Islet of Langerhans (tissue), 1 donor: ENCODE results near the gene SIM2.

Experiments used
- FAIRE-seq: peaks from one replicate; lab custom pipeline; 2011; peaks lifted over from hg19 to GRCh38; lab: Jason Lieb, UNC

SIM2 gene

GRCh38 chr21:36717976-36718375, 19.1 kb downstream of the SIM2 start:
- FAIRE-seq: no peak

GRCh38 chr21:36718951-36719501, 20.1 kb downstream of the SIM2 start:
- FAIRE-seq: no peak

GRCh38 chr21:36719614-36720013, 20.7 kb downstream of the SIM2 start:
- FAIRE-seq: no peak

GRCh38 chr21:36721817-36722216, 22.9 kb downstream of the SIM2 start:
- no peak for FAIRE-seq

- no peak for FAIRE-seq
Observed at GRCh38 chr21:36722370-36723368, 23.8 kb downstream of the SIM2 start.

GRCh38 chr21:36723371-36723881, 24.5 kb downstream of the SIM2 start:
- FAIRE-seq: no peak

- FAIRE-seq: no peak
Observed at GRCh38 chr21:36724660-36725059, 25.7 kb downstream of the SIM2 start.

GRCh38 chr21:36725793-36726386, 27.0 kb downstream of the SIM2 start:
- FAIRE-seq: no peak

- no peak for FAIRE-seq
Observed at GRCh38 chr21:36727866-36728265, 29.0 kb downstream of the SIM2 start.

GRCh38 chr21:36728371-36729111, 29.6 kb downstream of the SIM2 start:
- no peak for FAIRE-seq

GRCh38 chr21:36729310-36729970, 30.5 kb downstream of the SIM2 start:
- FAIRE-seq: no peak

- FAIRE-seq: no peak
Observed at GRCh38 chr21:36730291-36731281, 31.7 kb downstream of the SIM2 start.

- FAIRE-seq: no peak
Observed at GRCh38 chr21:36732217-36732616, 33.3 kb downstream of the SIM2 start.

- no peak for FAIRE-seq
Observed at GRCh38 chr21:36732761-36733160, 33.8 kb downstream of the SIM2 start.

GRCh38 chr21:36733857-36734256, 34.9 kb downstream of the SIM2 start:
- no peak for FAIRE-seq

- no peak for FAIRE-seq
Observed at GRCh38 chr21:36734367-36735200, 35.7 kb downstream of the SIM2 start.

- no peak for FAIRE-seq
Observed at GRCh38 chr21:36735201-36735515, 36.2 kb downstream of the SIM2 start.

- no peak for FAIRE-seq
Observed at GRCh38 chr21:36735724-36736320, 36.9 kb downstream of the SIM2 start.

- no peak for FAIRE-seq
Observed at GRCh38 chr21:36738489-36739126, 39.7 kb downstream of the SIM2 start.
